GM21576 (cell line): ENCODE results near the gene SHANK1.

Source experiments
- ATAC-seq: cut with Tn5 transposase; IDR thresholded peaks from one replicate; pipeline ENCODE4 v1.9.1; 2021; ENCODE audit warnings: mild to moderate bottlenecking, moderate library complexity; ENCODE audit not compliant: unreplicated experiment

Gene SHANK1

DNA sequence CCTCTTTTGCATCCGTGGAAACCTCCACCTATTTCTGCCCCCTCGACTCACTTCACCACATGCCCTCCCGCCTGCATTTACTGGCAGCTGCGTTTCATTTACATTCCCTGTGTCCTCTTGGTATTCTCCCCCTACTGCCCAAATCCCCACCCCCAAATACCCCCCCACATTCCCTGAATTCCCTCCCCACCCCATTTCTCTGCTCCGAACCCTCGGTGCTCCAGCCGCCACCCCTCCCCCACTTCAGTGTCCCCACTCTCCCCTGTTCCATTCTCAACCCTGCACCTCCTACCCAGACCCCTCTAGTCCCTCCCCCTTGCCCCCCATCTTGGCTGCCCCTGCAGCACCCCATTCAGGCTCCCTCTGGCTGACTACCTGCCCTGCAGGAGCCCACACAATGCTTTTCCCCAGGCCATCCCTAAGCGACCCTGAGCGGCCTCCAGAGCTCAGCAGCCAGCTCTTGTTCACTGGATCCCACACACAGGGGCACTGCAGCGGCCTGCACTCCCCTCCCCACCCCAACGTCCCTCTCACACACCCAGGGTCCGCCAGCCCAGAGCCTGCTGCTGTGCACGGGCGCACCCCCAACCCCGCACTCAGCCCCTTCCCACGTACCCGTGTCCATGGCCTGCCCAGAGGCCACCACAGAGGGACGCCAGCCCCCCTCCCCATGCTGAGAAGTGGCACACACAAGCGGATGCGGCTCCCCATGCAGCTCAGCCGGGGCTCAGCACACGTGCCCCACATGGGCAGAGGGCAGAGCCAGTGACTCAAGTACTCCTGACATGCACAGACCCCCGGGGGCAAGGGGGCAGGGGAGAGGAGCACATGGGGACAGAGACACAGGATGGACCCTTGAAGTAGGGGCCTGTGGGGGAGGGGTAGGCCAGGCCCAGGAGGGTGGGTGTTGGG is 26.3 kb downstream of the SHANK1 start:
- ATAC-seq = no peak

DNA sequence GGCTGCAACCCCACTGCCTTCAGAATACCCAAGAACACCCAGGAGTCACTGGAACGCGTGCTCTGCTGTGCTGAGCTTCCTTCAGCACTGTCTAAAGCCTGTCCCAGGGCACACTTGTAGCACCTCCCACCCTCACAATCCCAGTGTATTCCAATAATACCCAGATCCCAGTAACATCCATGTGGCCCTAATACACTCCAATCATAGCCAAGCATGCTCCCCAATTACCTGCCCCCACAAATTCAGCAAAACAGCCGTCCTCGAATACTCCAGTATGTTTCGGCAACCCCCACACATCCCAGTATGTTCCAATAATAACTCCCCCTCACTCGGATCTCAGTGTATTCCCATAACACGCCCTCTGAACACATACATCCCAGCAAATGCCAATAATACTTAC is 29.2 kb downstream of the SHANK1 start:
- ATAC-seq = no peak

DNA sequence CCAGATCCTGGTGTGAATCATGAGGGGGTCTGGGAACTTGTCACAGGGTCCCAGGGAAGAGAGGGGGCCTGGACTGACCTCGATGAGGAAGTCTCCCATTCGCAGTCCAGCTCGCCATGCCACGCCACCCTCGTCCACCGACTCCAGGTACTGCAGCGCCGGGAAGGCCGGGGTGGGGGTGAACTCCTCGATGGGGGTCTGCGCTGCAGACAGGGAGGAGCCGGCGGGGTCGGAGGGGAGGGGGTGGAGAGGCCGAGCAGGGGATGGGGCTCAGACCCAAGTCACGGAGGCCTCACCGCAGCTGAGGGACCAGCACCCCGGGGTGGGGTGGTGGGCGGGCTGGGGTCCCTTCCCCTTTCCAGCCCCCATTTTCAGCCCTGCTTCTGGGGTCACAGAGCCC is 30.8 kb downstream of the SHANK1 start:
- ATAC-seq = no peak

DNA sequence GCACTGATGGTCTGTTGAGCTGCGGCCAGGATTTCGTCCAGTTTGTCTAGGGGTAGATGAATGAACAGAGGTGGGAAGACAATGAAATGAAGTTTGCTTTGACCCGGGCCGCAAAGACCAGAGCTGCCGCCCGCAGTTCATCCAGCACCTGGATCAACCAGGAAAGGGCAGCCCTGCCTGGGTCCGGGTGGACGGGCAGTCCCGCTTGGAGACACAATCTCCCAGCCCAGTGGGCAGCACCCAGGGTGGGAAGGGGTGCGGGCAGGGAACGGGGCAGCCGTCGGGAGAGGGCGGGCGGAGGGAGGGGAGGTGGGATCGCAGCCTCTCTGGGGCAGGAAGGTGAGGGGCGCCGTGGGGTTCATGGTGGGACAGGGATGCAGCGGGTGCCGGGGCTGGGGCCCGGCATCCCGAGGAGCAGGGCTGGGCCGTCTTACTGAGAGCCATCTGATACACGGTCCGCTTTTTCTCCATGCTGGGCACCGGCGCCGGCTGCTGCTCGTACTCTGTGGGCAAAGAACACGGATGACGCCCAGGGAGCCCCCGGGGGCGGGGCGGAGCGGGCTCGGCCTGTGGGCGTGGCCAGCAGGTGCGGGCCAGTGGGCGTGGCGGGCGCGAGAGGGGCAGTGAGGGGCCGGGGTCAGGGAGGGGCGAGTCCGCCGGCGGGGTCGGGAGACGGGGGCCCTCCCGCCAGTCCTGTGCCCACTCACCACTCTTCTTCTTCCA is 33.1 kb downstream of the SHANK1 start:
- no peak for ATAC-seq

DNA sequence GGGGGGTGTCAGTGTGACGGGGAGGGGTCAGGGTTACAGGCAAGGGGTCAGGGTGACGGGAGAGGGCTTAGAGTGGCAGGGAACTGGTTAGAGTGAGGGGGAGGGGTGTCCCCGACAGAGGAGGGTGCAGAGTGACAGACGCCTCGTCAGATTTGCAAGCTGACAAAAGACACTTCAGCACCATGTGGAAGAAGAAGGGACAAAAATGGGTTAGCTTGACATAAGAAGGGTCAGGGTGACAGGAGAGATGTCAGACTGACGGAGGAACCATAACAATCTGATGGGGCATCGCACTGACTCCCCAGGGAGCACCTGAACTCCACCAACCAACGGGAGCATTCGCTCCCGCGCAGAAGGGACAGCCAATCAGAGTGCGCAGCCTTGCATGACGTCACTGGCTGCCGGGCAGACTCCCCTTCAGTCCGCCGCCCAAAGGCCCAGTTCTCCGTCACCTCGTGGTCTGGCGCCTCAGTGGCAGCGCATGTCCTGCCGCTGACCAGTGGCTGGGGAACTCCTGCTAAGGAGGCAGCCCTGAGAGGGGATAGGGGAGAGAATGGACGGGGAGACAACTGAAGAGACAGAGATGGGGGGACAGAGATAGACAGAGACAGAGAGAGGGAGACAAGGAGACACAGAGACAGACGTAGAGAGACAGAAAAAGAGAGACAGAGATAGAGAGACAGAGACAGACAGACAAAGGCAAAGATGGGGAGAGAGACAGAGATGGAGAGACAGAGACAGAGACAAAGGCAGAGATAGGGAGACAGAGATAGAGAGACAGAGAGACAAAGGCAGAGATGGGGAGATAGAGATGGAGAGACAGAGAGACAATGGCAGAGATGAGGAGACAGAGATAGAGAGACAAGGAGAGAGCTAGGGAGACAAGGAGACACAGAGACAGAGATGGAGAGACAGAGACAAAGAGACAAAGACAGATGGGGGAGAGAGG is 40.2 kb downstream of the SHANK1 start:
- ATAC-seq = peak; percentile 63

DNA sequence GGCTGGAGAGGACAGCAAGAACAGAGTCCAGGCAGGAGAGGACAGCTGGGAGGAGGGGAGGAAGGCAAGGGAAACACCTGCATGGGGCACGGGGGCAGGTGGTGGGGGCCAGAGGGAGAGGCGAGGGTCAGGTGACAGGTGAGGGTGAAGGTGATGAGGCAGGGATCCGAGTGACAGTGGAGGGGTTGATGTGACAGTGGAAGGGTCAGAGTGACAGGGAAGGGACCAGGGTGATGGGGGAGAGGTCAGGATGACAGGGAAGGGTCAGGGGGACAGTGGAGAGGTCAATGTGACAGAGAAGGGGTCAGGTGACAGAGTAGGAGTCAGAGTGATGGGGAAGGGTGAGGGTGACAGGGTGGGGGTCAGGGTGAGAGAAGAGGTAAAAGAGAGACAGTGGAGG is 41.3 kb downstream of the SHANK1 start:
- ATAC-seq = no peak

DNA sequence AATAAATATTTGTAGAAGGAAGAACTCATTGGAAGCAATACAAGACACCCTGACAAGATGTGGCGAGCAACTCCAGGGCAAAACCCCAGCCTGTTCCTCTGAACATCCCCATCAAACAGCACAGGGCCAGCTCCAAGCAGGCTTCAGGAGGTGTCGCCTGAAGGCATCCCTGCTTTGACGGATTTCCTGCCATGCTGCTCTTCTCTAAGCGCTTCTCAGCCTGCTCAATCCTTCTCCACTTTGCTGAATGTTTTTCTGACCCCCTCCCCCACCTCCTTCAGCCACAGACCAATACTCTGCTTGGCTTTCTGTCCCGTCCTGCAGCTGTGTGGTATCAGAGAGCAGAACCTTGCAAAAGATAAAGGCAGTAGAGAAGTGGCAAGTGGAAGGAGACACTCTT is 42.0 kb downstream of the SHANK1 start:
- ATAC-seq = no peak

DNA sequence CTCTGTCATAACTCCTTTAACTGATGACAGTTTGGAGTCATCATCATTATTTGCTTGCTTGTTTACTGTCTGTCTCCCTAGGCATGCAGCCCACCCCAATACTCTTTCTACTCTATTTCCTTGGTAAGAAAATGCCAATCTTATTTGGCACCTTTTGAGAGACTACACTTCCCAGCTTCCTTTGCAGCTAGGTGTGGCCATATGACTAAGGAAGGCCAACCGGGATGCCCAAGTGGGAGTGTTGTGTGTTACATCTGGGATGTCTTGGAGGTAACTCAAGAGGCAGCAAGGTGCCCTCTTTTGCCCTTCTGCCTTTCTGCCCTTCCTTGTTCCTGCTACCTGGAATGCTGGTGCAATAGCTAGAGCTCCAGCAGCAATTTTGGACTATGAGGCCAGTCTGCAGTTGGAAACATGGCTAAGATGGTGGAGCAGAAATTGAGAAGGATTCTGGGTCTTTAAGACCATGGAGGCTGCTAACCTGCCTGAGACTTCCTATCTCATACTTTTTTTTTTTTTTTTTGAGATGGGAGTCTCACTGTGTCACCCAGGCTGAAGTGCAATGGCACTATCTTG is 42.9 kb downstream of the SHANK1 start:
- no peak for ATAC-seq

DNA sequence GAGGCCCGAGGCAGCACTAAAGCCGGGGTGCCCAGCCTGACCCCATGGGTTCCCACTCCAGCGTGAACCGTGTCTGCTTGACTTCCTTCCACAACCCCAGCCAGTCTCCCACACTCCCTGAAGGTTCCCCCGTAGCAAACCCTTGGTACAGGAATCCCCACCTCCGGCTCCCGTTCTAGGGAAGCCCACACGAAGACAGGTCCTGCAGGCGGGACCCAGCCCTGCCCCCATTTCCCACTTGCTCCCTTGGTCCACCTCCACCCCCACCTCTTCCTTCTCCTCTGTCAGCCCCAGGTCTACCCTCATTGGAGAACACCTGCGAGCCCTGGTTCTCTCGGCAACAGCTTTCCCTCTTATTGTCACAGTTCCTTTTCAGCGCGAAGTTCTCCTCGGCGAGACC is 46.5 kb downstream of the SHANK1 start:
- ATAC-seq = no peak

DNA sequence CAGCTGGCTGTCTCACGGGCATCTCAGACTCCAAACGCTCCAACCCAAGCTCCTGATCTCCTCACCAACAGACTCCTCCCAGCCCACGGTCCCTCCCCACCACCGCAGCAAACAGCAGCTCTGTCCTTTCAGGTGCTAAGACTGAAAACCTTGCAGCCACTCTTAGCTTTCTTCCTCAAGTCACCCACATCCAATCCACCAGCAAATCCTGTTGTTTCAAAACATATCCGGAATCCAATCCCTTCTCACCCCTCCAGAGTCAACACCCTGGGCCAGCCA is 49.6 kb downstream of the SHANK1 start:
- no peak for ATAC-seq

DNA sequence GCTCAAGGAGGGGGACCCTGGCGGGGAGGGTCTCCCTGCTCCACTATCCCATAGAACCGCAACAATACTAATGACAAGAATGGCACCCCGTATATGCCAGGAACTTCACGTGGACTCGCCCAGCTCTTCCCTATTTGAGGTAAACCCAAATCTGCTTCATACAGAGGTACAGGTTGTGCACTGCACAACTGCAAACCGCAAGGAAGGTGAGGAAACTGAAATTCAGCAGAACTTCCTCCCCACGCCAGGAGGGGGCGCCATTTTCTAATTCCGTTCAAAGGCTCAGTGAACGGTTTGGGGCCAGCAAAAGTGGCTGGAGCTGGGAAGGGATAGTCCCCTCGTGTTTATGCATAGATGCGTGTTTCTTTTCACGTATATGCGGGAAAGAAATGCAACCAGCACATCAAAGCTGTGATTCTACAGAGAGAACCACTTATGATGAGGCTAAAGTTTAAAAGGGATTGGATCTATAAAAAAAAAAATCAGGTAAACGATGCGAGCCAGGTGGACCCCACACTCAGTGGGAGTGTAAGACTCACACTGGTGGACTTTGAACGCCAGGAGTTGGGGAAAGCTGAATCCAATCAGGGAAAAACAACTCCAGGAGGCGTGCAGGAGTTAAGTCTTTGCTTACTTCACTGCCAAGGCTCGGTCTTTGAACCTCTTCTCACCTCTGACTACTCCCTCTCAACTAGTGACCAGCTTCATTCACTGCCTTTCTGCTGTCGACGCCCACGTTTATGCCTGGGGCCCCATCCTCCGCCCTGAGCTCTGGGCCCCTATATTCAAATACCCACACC is 50.1 kb downstream of the SHANK1 start:
- ATAC-seq = no peak

DNA sequence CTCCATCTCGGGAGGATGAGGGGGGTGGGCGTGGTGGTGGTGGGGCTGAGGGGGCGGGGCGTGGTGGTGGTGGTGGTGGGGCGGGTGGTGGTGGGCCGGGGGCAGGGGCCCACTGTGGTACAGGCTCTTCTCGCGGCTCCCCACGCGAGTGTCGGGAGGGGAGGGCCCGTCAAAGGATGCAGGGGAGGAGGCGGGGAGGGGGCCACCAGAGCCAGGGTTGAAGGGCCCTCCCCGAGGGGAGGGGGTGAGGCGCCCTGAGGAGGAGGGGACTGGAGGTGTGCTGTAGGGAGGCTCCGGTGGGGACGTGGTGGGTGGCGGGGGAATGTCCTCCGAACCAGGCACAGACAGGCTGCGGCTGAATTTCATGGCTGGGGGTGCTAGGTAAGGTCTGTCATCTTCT is 50.7 kb downstream of the SHANK1 start:
- ATAC-seq = no peak

DNA sequence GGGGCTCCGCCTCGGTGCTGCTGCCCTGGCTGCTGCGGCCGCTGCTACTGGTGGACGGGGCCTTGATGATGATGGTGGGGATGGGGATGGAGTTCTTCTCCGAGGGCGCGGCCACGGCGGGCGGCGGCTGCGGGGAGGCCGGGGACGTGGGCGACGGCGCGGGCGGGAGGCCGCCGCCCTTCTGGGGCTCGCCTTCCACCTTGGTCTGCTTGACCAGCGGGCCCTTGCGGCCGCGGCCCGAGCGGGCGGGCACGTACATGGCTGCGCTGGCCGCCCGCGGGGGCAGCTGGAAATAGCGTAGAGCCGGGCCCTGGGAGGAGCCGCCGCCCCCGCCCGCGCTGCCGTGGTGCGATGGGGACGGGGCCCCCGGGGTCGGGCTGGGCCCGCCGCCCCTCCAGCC is 51.2 kb downstream of the SHANK1 start:
- ATAC-seq = no peak

DNA sequence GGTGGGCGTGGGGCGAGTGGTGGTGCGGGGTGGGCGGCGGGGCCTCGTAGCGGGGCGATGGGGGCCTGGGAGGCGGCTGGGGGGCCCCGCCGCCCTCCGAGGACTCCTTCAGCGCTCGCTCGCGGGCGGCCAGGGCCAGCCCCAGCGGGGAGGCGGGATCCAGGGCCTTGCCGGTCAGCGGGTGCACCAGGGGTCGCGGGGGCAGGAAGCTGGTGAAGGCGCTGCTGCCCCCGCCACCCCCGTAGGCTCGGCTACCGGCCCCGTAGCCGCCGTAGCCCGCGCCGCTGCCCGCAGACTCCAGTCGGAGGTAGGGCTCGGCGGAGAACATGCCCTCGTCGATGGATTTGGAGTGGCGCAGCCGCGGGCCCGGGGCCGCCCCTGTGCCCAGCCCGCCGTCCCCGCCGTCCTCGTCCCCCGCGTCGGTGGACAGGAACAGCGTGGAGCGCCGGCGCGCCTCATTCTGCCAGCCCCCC is 51.8 kb downstream of the SHANK1 start:
- no peak for ATAC-seq

DNA sequence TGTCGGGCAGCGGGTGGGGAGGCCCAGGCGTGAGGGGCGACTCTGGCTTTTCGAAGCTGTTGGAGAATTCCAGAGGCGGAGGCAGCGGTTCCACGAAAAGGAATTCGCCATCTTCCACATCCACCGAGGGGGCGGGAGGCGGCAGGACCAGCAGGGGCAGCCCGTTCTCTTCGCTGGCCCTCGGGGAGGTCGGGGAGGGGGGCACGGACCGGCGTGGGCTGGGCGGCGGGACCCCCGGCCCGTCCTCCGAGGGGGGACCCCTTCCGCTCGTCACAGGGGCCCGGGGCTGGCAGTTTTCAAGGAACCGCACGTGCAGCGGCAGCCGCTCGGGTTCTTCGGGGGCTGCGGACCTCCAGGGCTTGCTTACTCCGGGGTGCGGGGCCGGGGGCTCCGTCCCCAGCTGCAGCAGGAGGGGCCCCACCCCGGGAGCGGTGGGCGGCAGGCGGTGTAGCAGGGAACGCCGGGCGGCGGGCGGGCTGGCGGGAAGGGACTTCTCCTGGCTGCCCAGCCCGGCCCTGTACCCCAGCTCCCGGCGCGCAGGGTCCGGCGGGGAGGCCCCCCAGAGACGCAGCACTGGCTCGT is 52.3 kb downstream of the SHANK1 start:
- no peak for ATAC-seq

DNA sequence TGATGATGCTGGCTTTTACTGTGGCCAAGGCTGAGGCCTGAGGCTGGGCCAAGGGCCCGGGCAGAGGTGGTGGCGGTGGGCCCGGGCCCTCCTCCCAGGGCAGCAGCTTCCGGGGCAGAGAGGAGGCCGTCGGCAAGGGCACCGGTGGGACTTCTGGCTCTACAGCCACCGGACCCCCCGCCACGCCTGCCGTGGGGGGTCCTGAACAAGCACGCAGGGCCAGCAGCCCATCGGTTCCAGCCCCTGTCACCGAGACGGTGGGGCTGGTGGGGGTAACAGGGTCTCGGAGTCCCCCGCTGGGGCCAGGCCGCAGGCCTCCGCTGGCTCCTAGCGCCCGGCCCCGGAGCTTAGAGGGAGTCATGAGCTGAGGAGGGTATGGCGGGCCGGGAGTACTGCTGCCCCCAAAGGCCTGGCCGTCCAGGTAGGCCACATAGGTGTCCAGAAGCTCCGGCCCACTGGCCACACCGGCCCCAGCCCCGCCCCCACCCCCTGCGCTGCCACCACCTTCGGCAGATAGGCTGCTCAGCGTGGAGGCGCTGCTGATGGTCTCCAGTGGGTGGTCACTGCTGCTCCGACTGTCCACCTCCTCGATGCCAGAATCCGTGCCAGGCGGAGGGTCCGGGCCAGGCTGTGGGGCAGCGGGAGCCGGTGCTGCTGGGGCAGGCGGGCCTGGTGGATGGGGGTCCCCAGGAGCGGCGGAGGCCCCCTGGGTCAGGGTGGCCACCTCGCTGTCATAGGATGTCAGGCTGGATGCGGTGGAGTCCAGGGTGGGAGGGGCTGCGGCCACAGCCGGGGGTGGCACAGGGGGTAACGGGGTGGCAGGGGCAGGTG is 53.0 kb downstream of the SHANK1 start:
- ATAC-seq = no peak

DNA sequence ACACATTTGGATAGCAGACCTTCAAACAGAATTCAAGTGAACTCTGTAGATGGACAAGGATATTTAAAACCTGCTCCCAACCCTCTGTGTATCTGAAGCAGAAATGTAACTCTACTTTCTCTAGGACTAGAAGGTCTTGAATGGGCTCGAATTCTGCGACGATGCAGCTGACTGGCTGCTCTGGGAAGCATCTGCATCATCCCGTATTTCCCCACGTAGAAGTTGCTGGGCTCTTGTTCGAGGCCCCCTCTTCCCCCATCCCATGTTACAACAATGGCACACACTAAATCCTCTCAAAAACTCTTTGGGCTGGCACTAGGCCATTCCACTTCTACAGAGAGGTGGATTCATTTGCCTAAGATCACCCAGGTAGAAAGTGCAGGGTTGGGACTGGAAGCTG is 55.4 kb downstream of the SHANK1 start:
- no peak for ATAC-seq

DNA sequence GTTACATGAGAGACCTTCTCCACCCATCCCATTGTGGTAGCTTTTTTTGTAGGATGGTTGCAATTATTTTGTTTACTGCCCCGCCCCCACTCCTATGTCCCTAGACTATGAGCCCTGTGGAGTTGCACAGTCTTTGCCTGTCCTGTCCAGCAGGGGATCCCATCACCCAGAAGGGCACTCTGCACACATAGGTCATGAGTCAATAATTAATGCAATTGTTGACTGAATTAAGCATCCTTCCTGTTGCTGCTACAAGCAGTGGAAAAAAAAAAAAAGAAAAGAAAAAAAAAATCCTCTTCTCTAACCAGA is 56.2 kb downstream of the SHANK1 start:
- ATAC-seq = no peak
